Ishikawa (cell line): ENCODE data around the gene MARCHF3.

ENCODE experiments used
- CREB1 ChIP-seq: IDR thresholded peaks from 2 replicates; pipeline ENCODE4 v1.6.1; 2012; ENCODE audit warnings: low read depth
- TAF1 ChIP-seq: IDR thresholded peaks from 2 replicates; pipeline ENCODE4 v1.6.1; 2012; ENCODE audit warnings: low read depth, mild to moderate bottlenecking
- ZBTB7A ChIP-seq: IDR thresholded peaks from 2 replicates; pipeline ENCODE4 v1.6.1; 2012; ENCODE audit warnings: low read depth

DNA sequence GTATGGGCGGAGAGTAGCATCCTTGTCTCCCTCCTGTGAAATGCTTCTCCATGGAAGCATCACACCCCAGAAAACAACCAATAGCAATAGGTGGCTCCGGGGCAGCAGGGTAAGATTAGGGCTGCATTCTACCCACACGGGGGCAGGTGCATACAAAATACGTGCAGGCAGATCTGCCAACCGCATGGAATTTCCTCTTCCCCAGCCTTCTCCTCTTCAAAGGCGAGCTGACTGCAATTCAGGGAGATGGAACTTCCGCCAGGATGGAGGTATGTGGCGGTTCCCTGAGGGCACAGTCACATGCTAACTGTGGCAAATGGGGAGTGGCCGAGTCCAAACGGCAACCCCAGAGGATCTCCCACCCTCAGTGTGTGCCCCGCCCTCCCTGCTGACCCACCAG is 171.9 kb downstream of the MARCHF3 start:
- TF ChIP-seq TAF1 (no peak), ZBTB7A (no peak), CREB1 (no peak)
